Testis (tissue), 3 donors: ENCODE measurements around the gene DGKH. TPM values are rescaled to one million over a fixed set of nuclear protein-coding genes. Genes with fewer than 3 reads are reported as not detected.
"Not testable (repeated sequence)": the region's sequence is repeated elsewhere in the genome, so short reads cannot be mapped to it uniquely, and the experiment has no call there.

Experiments used
- DNase-seq: peaks from one replicate; pipeline ENCODE4 v3.0.0-alpha.2; 2019
- H3K27ac ChIP-seq, 2 donors: fragments of 200-600 bp; sonication (generic); one replicate each; pipeline ENCODE4 v1.5.1; 2019
- H3K27me3 ChIP-seq: fragments of 200-600 bp; sonication (generic); one replicate; pipeline ENCODE4 v1.5.1; 2019
- H3K36me3 ChIP-seq: fragments of 200-600 bp; sonication (generic); one replicate; pipeline ENCODE4 v1.5.1; 2017; ENCODE audit warnings: low read depth; ENCODE audit errors: missing control alignments
- H3K4me1 ChIP-seq: fragments of 200-600 bp; sonication (generic); one replicate; pipeline ENCODE4 v1.5.1; 2019
- H3K4me3 ChIP-seq, 2 donors: fragments of 200-600 bp; sonication (generic); one replicate each; pipeline ENCODE4 v1.5.1; 2017 to 2019
- H3K9me3 ChIP-seq: fragments of 200-600 bp; sonication (generic); one replicate; pipeline ENCODE4 v1.5.1; 2017
- POLR2A ChIP-seq: fragments of 450-650 bp; IDR thresholded peaks from one replicate; pipeline ENCODE4 v1.6.1; 2017; ENCODE audit warnings: antibody characterized with exemption, mild to moderate bottlenecking, moderate library complexity
- WGBS, 2 donors: methylation state at CpG; one replicate each; pipeline ENCODE4 v1.1.5; 2018; 5-methylcytosine and 5-hydroxymethylcytosine counted together
- intact Hi-C: fragments of 100-400 bp; cut with DNase I; formaldehyde crosslinking; loops from one replicate; pipeline ENCODE4 v1.15.1; 2023; ENCODE audit warnings: low total_unique reads
- polyA plus RNA-seq: library from polyadenylated mRNA; stranded (reverse); fragments of 350-450 nt; fragmentation: Illumina TruSeq; extraction: RNeasy Lipid Tissue Mini Kit (QIAGEN cat#74804); gene quantifications from one replicate; pipeline ENCODE4 v1.2.3, GENCODE V29; 2014; ENCODE audit warnings: low read depth, low replicate concordance; ENCODE audit not compliant: insufficient read depth
- total RNA-seq, 2 donors: library from RNA; depleted of rRNA; stranded (reverse); fragments of >200 nt; gene quantifications; one replicate each; pipeline ENCODE4 v1.2.3, GENCODE V29; 2016
- TF ChIP-seq, protein P1 (sequence below), 3 experiments: fragments of 450-650 bp in 2 of 3; fragments of 200-600 bp in 1 of 3; sonication (generic) in 1 of 3; IDR thresholded peaks; one replicate each; pipeline ENCODE4 v1.5.1; 2016 to 2019; ENCODE audit warnings: antibody characterized with exemption in 3 of 3, mild to moderate bottlenecking in 2 of 3, moderate library complexity in 1 of 3

DGKH gene
- total and polyA plus RNA-seq, 3 donors from 2014 or later = 6.3 to 11.5 (median 9.8) TPM

DNA sequence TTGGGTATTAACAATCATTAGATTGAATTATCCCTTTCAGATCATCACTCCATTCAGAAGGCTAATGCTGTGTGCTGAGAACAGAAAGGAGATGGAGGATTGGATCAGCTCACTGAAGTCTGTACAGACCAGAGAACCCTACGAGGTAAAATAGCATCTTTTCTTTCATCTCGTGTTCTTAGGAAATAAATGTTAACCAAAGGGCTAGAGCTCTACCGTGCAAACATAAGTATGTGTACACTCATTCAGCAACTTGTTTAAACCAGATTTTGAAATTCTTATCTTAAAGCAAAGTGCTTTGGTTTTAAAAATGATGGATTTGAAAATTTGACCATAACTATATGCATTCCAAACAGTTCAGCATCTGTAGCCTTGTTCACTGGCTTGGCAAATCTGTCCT, 106.8 kb downstream of the DGKH start:
- H3K4me3 ChIP-seq = no peak overlapping the region
- H3K27ac ChIP-seq = no peak overlapping the region
- WGBS, 2 donors = 89 to 96% methylated on average over 3 of the region's 3 CpGs
- H3K27me3 ChIP-seq = no peaks in the 10 kb centered on the region
- TF ChIP-seq POLR2A = no peak
- TF ChIP-seq, protein P1, sequence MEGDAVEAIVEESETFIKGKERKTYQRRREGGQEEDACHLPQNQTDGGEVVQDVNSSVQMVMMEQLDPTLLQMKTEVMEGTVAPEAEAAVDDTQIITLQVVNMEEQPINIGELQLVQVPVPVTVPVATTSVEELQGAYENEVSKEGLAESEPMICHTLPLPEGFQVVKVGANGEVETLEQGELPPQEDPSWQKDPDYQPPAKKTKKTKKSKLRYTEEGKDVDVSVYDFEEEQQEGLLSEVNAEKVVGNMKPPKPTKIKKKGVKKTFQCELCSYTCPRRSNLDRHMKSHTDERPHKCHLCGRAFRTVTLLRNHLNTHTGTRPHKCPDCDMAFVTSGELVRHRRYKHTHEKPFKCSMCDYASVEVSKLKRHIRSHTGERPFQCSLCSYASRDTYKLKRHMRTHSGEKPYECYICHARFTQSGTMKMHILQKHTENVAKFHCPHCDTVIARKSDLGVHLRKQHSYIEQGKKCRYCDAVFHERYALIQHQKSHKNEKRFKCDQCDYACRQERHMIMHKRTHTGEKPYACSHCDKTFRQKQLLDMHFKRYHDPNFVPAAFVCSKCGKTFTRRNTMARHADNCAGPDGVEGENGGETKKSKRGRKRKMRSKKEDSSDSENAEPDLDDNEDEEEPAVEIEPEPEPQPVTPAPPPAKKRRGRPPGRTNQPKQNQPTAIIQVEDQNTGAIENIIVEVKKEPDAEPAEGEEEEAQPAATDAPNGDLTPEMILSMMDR (IDR thresholded peaks at IDR 0.05) = no peak
- no peaks in the 10 kb centered on the region for H3K9me3 ChIP-seq
- no peaks in the 10 kb centered on the region for H3K4me1 ChIP-seq
- no peak for DNase-seq
- intact Hi-C loops = no loop called here
- H3K36me3 ChIP-seq = no peaks in the 10 kb centered on the region

DNA sequence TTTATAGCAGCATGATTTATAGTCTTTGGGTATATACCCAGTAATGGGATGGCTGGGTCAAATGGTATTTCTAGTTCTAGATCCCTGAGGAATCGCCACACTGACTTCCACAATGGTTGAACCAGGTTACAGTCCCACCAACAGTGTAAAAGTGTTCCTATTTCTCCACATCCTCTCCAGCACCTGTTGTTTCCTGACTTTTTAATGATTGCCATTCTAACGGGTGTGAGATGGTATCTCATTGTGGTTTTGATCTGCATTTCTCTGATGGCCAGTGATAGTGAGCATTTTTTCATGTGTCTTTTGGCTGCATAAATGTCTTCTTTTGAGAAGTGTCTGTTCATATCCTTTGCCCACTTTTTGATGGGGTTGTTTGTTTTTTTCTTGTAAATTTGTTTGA, 114.9 kb downstream of the DGKH start:
- 92 to 94% methylated on average over 2 of the region's 2 CpGs for WGBS, 2 donors
- H3K27ac ChIP-seq, DNase-seq, H3K27me3 ChIP-seq, intact Hi-C loops, H3K4me3 ChIP-seq, H3K9me3 ChIP-seq, H3K36me3 ChIP-seq, H3K4me1 ChIP-seq: not testable (repeated sequence)

DNA sequence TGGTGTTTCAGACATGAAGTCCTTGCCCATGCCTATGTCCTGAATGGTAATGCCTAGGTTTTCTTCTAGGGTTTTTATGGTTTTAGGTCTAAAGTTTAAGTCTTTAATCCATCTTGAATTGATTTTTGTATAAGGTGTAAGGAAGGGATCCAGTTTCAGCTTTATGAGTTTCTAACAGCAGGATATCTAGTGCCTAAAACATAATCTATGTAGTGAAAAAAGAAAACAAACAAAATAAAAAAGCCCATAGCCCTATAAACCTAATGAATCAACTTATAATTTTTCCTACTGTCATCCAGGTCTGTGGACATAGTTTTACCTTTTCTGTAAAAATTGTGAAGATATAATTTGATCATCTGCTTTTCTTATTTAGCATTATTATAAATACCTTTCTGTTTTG, 115.5 kb downstream of the DGKH start:
- intact Hi-C loops, H3K36me3 ChIP-seq, H3K27ac ChIP-seq, H3K4me3 ChIP-seq, DNase-seq, H3K9me3 ChIP-seq, H3K27me3 ChIP-seq, H3K4me1 ChIP-seq: not testable (repeated sequence)

DNA sequence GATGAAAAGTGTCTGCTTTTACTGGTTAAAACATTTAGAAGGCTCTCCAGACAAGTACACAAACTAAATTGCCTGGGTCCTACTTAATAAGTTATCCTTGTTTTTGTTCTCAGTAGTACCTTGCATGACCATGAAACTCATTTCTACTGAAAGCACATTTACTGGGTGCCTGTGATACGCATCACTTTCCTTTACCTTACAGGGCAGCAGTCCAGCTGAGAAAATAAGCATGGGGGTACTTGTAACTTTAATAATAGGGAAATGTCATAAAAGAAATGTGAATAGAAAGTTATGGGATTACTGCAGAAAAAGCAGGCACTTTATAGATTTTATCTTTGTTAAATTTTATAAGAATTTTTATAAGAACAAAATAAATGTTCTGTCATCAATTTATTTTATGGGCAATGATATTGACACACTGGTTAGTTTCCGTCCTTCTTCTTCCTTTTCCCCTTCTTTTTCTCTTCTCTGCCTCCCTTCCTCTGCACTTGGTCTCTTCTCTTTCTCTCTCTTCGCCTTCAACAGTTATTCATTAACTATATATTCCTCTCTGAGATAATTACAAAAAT, 116.2 kb downstream of the DGKH start:
- no peak for DNase-seq
- Histone ChIP-seq H3K27me3 (no peaks in the 10 kb centered on the region), H3K4me3 (no peak overlapping the region), H3K9me3 (no peaks in the 10 kb centered on the region), H3K36me3 (no peaks in the 10 kb centered on the region), H3K4me1 (no peaks in the 10 kb centered on the region), H3K27ac (no peak overlapping the region)
- WGBS, 2 donors = 85 to 96% methylated on average over 3 of the region's 3 CpGs
- TF ChIP-seq POLR2A = no peak
- TF ChIP-seq, protein P1 (IDR thresholded peaks at IDR 0.05) = no peak
- intact Hi-C loops = no loop called here

DNA sequence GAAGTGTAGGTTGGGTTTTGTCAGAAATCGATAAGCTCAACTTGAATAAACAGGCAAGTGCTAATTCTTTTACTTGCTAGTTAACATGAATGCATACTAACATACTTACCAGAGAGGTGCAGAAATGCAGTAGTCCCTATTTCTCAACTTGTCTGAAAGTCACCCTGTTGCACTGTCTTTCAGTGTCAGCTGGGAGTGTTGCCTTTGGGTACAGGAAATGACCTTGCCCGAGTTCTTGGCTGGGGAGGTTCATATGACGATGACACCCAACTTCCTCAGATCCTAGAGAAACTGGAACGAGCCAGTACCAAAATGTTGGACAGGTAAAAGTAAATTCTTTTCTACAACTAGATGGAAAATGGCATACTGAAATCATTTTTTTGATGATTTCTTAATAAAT, 120.0 kb downstream of the DGKH start:
- no peaks in the 10 kb centered on the region for H3K36me3 ChIP-seq
- intact Hi-C loops = no loop called here

DNA sequence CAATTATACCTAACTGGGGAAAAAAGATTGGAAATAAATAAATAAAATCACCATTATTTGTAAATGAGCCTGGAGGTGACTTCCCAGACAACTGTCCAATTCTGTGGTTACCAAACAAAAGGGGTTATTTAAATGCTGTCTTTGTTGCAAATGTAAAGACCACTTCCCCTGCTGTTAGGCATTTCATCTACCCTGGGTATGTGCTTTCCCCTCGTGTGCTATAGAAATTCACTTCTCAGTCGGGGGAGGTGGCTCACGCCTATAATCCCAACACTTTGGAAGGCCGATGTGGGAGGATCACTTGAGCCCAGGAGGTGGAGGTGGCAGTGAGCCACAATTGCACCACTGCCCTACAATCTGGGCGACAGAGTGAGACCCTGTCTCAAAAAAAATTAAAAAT, 121.6 kb downstream of the DGKH start:
- intact Hi-C loops = no loop called here
- H3K36me3 ChIP-seq = no peaks in the 10 kb centered on the region
- no peak for DNase-seq

More for the DNA sequence above, 120.0 kb downstream of the DGKH start:
- Histone ChIP-seq H3K4me3 (no peak overlapping the region), H3K27ac (no peak overlapping the region), H3K9me3 (no peaks in the 10 kb centered on the region), H3K4me1 (no peaks in the 10 kb centered on the region), H3K27me3 (no peaks in the 10 kb centered on the region)
- no peak for TF ChIP-seq POLR2A
- TF ChIP-seq, protein P1 (IDR thresholded peaks at IDR 0.05) = no peak
- 90 to 94% methylated on average over 4 of the region's 4 CpGs for WGBS, 2 donors
- DNase-seq = no peak

More for the DNA sequence above, 121.6 kb downstream of the DGKH start:
- TF ChIP-seq POLR2A = no peak
- TF ChIP-seq, protein P1 (IDR thresholded peaks at IDR 0.05) = no peak
- 75 to 81% methylated on average over 5 of the region's 5 CpGs for WGBS, 2 donors
- no peak overlapping the region for H3K4me3 ChIP-seq
- no peaks in the 10 kb centered on the region for H3K27me3 ChIP-seq
- no peaks in the 10 kb centered on the region for H3K9me3 ChIP-seq
- H3K27ac ChIP-seq = no peak overlapping the region
- H3K4me1 ChIP-seq = peaks cover 6% of the 10 kb centered on the region
